K562 (cell line): ENCODE data around the gene KRTAP5-7. TPM values are rescaled to one million over a fixed set of nuclear protein-coding genes. Genes with fewer than 3 reads are reported as not detected.
A peak's percentile ranks its signal among the peaks of the same experiment; 100 is the strongest.

Source experiments
- ATAC-seq: fragments of 200-7000 bp; cut with Tn5 transposase; 3 replicates; pipeline ENCODE4 v1.9.1; 2020; ENCODE audit warnings: moderate library complexity
- BruUV-seq: library from RNA; stranded (reverse); fragments of 400-500 nt; replicated peaks from 2 replicates; lab custom pipeline; 2021; lab: Mats Ljungman, UMichigan
- CTCF ChIA-PET: fragments of 300-600 bp; formaldehyde crosslinking; extraction: SDS; loops from one replicate; lab custom pipeline; 2021; ENCODE audit warnings: low intra/inter-chr PET ratio; lab: Yijun Ruan, JAX
- POLR2A ChIA-PET: fragments of 300-600, 350-650 bp; sonication (Branson Sonifier 250); formaldehyde crosslinking; extraction: SDS; loops from one replicate; lab custom pipeline; 2021; ENCODE audit warnings: antibody characterized with exemption, inconsistent platforms; lab: Yijun Ruan, JAX
- DNase-seq, 4 experiments: peaks; one replicate each; pipeline versions ENCODE4 v3.0.0 to v3.0.0-alpha.2; 2011 to 2018; ENCODE audit warnings: low spot score in 3 of 4, mixed read lengths in 3 of 4; ENCODE audit errors: extremely low read depth in 1 of 4
- FAIRE-seq: peaks from 2 replicates; lab custom pipeline; 2011; peaks lifted over from hg19 to GRCh38; lab: Jason Lieb, UNC
- H2AFZ ChIP-seq: 2 replicates; pipeline ENCODE4 v1.6.0; 2011; ENCODE audit warnings: low read depth, low read length, control low read depth, inconsistent platforms
- H3K27ac ChIP-seq: fragments of 200-600 bp; 3 replicates; pipeline ENCODE4 v1.8.0; 2011; ENCODE audit warnings: low read depth, mild to moderate bottlenecking, control low read depth, inconsistent platforms, low read length, moderate library complexity, mixed read lengths; ENCODE audit errors: extremely low read depth
- H3K27me3 ChIP-seq, 2 experiments: fragments of 300-600 bp in 1 of 2; 2 replicates in 1 of 2; 3 replicates in 1 of 2; pipeline versions ENCODE4 v1.6.0 to v1.8.0; 2011; ENCODE audit warnings: inconsistent platforms in 2 of 2, low read length in 2 of 2, mild to moderate bottlenecking in 1 of 2, mixed read lengths in 1 of 2, moderate library complexity in 1 of 2; ENCODE audit not compliant: control insufficient read depth in 2 of 2, insufficient read depth in 2 of 2
- H3K36me3 ChIP-seq: fragments of 300-600 bp; 3 replicates; pipeline ENCODE4 v1.8.0; 2011; ENCODE audit warnings: mild to moderate bottlenecking, low read length, inconsistent platforms; ENCODE audit not compliant: control insufficient read depth, insufficient read depth
- H3K4me1 ChIP-seq, 2 experiments: fragments of 200-600 bp in 1 of 2; replicated peaks in 1 of 2; 2 replicates in 1 of 2; 3 replicates in 1 of 2; pipeline versions ENCODE4 v1.5.1 to v1.8.0; 2011; ENCODE audit warnings: inconsistent platforms in 2 of 2, low read length in 2 of 2, mild to moderate bottlenecking in 1 of 2, mixed read lengths in 1 of 2, moderate library complexity in 1 of 2; ENCODE audit not compliant: control insufficient read depth in 2 of 2, insufficient read depth in 2 of 2
- H3K4me2 ChIP-seq: 2 replicates; pipeline ENCODE4 v1.6.1; 2011; ENCODE audit warnings: low read length, control low read depth, inconsistent platforms, mixed read lengths; ENCODE audit not compliant: insufficient read depth
- H3K4me3 ChIP-seq: fragments of 200-600 bp; sonication (generic), shearing (Covaris generic); 2 replicates; pipeline ENCODE4 v1.5.1; 2016; ENCODE audit warnings: control low read depth, inconsistent platforms
- H3K79me2 ChIP-seq: fragments of 200-600 bp; 3 replicates; pipeline ENCODE4 v1.8.0; 2011; ENCODE audit warnings: low read length, inconsistent platforms; ENCODE audit not compliant: control insufficient read depth, insufficient read depth
- H3K9ac ChIP-seq, 2 experiments: 2 replicates each; pipeline versions ENCODE4 v1.6.0 to v1.6.1; 2011; ENCODE audit warnings: low read depth in 2 of 2, low read length in 2 of 2, control low read depth in 1 of 2, inconsistent platforms in 1 of 2, mild to moderate bottlenecking in 1 of 2, mixed read lengths in 1 of 2; ENCODE audit not compliant: insufficient read depth in 1 of 2
- H3K9me1 ChIP-seq: one replicate; pipeline ENCODE4 v1.6.0; 2011; ENCODE audit warnings: inconsistent platforms, mild to moderate bottlenecking, low read length, moderate library complexity; ENCODE audit not compliant: control insufficient read depth, insufficient read depth
- H3K9me3 ChIP-seq: replicated peaks from 2 replicates; pipeline ENCODE4 v1.5.1; 2011; ENCODE audit warnings: low read depth, low read length, inconsistent platforms; ENCODE audit not compliant: control insufficient read depth, insufficient read depth
- H4K20me1 ChIP-seq: replicated peaks from 2 replicates; pipeline ENCODE4 v1.6.1; 2011; ENCODE audit warnings: low read length, inconsistent platforms, mixed read lengths; ENCODE audit not compliant: control insufficient read depth, insufficient read depth
- BHLHE40 ChIP-seq: IDR thresholded peaks from 2 replicates; pipeline ENCODE4 v1.6.1; 2011; ENCODE audit warnings: low read length, improper control_type of control experiment
- CGGBP1 ChIP-seq: fragments of 250-450 bp; sonication (Bioruptor Pico); IDR thresholded peaks from 2 replicates; pipeline ENCODE4 v1.9.0; 2021; ENCODE audit warnings: mild to moderate bottlenecking
- HDAC6 ChIP-seq: IDR thresholded peaks from 2 replicates; pipeline ENCODE4 v1.6.1; 2012; ENCODE audit warnings: low read depth, mild to moderate bottlenecking, control low read depth, inconsistent platforms, low read length, moderate library complexity
- JUND ChIP-seq, 2 experiments: IDR thresholded peaks; 2 replicates in 1 of 2; 3 replicates in 1 of 2; pipeline ENCODE4 v1.6.1; 2011; ENCODE audit warnings: borderline replicate concordance in 2 of 2, low read depth in 2 of 2, low read length in 2 of 2, improper control_type of control experiment in 1 of 2, missing biosample characterization in 1 of 2, missing genetic modification characterization in 1 of 2, missing genetic modification reagents in 1 of 2
- KAT2B ChIP-seq: IDR thresholded peaks from one replicate; pipeline ENCODE4 v1.6.1; 2012; ENCODE audit warnings: low read depth, mild to moderate bottlenecking, control low read depth, inconsistent platforms, low read length, moderate library complexity
- NEUROD1 ChIP-seq: fragments of 150-350 bp; IDR thresholded peaks from 2 replicates; pipeline ENCODE4 v1.6.1; 2014; ENCODE audit warnings: borderline replicate concordance, low read length, low read depth; ENCODE audit not compliant: partially characterized antibody
- SP2 ChIP-seq: IDR thresholded peaks from 2 replicates; pipeline ENCODE4 v1.6.1; 2011; ENCODE audit warnings: mild to moderate bottlenecking, low read depth, low read length, moderate library complexity; ENCODE audit not compliant: poor library complexity, severe bottlenecking; ENCODE audit errors: extremely low read depth
- TOE1 ChIP-seq, 2 experiments: fragments of 450-650 bp in 1 of 2; sonication (generic) in 1 of 2; formaldehyde crosslinking in 1 of 2; IDR thresholded peaks; 2 replicates each; pipeline versions ENCODE4 v1.7.1 to v1.8.0; 2016 to 2022; ENCODE audit warnings: borderline replicate concordance in 2 of 2, mild to moderate bottlenecking in 2 of 2, antibody characterized with exemption in 1 of 2, inconsistent platforms in 1 of 2, low read depth in 1 of 2, missing genetic modification reagents in 1 of 2, moderate library complexity in 1 of 2
- ZBTB11 ChIP-seq, 3 experiments: fragments of 200-800 bp in 1 of 3; fragments of 250-450 bp in 1 of 3; fragments of 450-650 bp in 1 of 3; sonication (Bioruptor Pico) in 1 of 3; sonication (Bioruptor generic) in 1 of 3; formaldehyde crosslinking in 1 of 3; IDR thresholded peaks; 2 replicates each; pipeline versions ENCODE4 v1.6.1 to v1.8.0; 2016 to 2022; ENCODE audit warnings: mild to moderate bottlenecking in 2 of 3, missing genetic modification characterization in 2 of 3, missing compliant biosample characterization in 1 of 3, moderate library complexity in 1 of 3
- ZNF583 ChIP-seq: fragments of 250-450 bp; sonication (Bioruptor Pico); IDR thresholded peaks from 2 replicates; pipeline ENCODE4 v1.4.0; 2020
- WGBS: fragments of 100-300 bp; shearing (Covaris generic); methylation state at CpG from one replicate; pipeline ENCODE4 v1.1.6; 2016; ENCODE audit warnings: low coverage, mixed read lengths; ENCODE audit not compliant: insufficient coverage; ENCODE audit errors: missing lambda C conversion rate; 5-methylcytosine and 5-hydroxymethylcytosine counted together
- in situ Hi-C: fragments of 300-500 bp; cut with MboI; formaldehyde crosslinking; loops from 4 replicates; pipeline ENCODE4 v1.15.0; 2018; ENCODE audit warnings: inconsistent platforms, mixed read lengths
- intact Hi-C: fragments of 100-400 bp; cut with micrococcal nuclease; formaldehyde crosslinking; loops from 2 replicates; pipeline ENCODE4 v1.14.2; 2022
- polyA plus RNA-seq, 8 experiments: library from polyadenylated mRNA; depleted of rRNA in 4 of 8; stranded (reverse) in 5 of 8; unstranded in 3 of 8; fragments of >200 nt; fragmentation: Nextera tagmentation in 2 of 8; fragmentation: Illumina TruSeq in 1 of 8; extraction: Ambion mirVana in 2 of 8; extraction: Trizol in 1 of 8; gene quantifications; 2 replicates each; pipeline versions ENCODE4 v1.2.1 to v1.2.3, GENCODE V29; 2011 to 2014; ENCODE audit warnings: inconsistent platforms in 1 of 8, missing spikeins in 1 of 8
- total RNA-seq, 7 experiments: library from RNA; depleted of rRNA in 6 of 7; stranded (reverse); fragments of >200 nt in 6 of 7; fragmentation: Illumina TruSeq in 2 of 7; extraction: Trizol in 2 of 7; gene quantifications; 2 replicates each; pipeline versions ENCODE4 v1.2.1 to v1.2.3, GENCODE V29; 2011 to 2021; ENCODE audit warnings: low replicate concordance in 1 of 7
- TF ChIP-seq, protein P1 (sequence below): sonication (generic); formaldehyde crosslinking; IDR thresholded peaks from 2 replicates; pipeline ENCODE4 v1.8.0; 2022; ENCODE audit warnings: mild to moderate bottlenecking, missing genetic modification reagents

KRTAP5-7 gene
- total and polyA plus RNA-seq, 9 of the 15 experiments (the other 6 are each of a cell fraction or from before 2014, with no cell fraction given), result not detected

GRCh38 chr11:71530602-71531001 is 3.5 kb downstream of the KRTAP5-7 start:
- peaks cover 6 to 14% of the 10 kb centered on the region in 2 experiments; a peak in 3 of 5 replicates for H3K27me3 ChIP-seq
- POLR2A ChIA-PET, result no interaction called here

More at GRCh38 chr11:71530602-71531001, 3.5 kb downstream of the KRTAP5-7 start:
- Histone ChIP-seq H3K79me2 (no peaks in the 10 kb centered on the region), H3K4me3 (no peak overlapping the region), H3K36me3 (no peaks in the 10 kb centered on the region), H3K9me1 (no peaks in the 10 kb centered on the region), H2AFZ (0 out of 2 replicates have a peak overlapping the region, but pooled peaks have one; percentile 8), H3K9ac (no peak overlapping the region), H3K9me3 (no peaks in the 10 kb centered on the region), H3K4me2 (no peak overlapping the region), H3K27ac (no peak overlapping the region), H3K4me1 (peaks cover 8 to 13% of the 10 kb centered on the region in 2 experiments; a peak in 3 of 5 replicates), H4K20me1 (no peaks in the 10 kb centered on the region)
- ATAC-seq, result peak; percentile 41; the same call in 2 of the 3 replicates
- no TSS peak for BruUV-seq
- DNase-seq, result no peak
- intact Hi-C loops (loop anchor here (10.0 kb wide), 1 partner anchor 86 kb away; the partner anchor contains the start of gene DHCR7), in situ Hi-C loops (no loop called here)
- CTCF ChIA-PET, result no interaction called here
- TF ChIP-seq ZBTB11 (CRISPR knock-in tag; IDR thresholded peaks at IDR 0.05), result no peak
- no peak for TF ChIP-seq NEUROD1
- no peak for TF ChIP-seq JUND (IDR thresholded peaks at IDR 0.05; ENCODE audit: borderline replicate concordance, low read depth, low read length)
- TF ChIP-seq JUND (tag; IDR thresholded peaks at IDR 0.05; ENCODE audit: borderline replicate concordance, low read depth, low read length), result no peak
- TF ChIP-seq, protein P1, sequence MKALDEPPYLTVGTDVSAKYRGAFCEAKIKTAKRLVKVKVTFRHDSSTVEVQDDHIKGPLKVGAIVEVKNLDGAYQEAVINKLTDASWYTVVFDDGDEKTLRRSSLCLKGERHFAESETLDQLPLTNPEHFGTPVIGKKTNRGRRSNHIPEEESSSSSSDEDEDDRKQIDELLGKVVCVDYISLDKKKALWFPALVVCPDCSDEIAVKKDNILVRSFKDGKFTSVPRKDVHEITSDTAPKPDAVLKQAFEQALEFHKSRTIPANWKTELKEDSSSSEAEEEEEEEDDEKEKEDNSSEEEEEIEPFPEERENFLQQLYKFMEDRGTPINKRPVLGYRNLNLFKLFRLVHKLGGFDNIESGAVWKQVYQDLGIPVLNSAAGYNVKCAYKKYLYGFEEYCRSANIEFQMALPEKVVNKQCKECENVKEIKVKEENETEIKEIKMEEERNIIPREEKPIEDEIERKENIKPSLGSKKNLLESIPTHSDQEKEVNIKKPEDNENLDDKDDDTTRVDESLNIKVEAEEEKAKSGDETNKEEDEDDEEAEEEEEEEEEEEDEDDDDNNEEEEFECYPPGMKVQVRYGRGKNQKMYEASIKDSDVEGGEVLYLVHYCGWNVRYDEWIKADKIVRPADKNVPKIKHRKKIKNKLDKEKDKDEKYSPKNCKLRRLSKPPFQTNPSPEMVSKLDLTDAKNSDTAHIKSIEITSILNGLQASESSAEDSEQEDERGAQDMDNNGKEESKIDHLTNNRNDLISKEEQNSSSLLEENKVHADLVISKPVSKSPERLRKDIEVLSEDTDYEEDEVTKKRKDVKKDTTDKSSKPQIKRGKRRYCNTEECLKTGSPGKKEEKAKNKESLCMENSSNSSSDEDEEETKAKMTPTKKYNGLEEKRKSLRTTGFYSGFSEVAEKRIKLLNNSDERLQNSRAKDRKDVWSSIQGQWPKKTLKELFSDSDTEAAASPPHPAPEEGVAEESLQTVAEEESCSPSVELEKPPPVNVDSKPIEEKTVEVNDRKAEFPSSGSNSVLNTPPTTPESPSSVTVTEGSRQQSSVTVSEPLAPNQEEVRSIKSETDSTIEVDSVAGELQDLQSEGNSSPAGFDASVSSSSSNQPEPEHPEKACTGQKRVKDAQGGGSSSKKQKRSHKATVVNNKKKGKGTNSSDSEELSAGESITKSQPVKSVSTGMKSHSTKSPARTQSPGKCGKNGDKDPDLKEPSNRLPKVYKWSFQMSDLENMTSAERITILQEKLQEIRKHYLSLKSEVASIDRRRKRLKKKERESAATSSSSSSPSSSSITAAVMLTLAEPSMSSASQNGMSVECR (CRISPR knock-in tag), result no peak
- TF ChIP-seq CGGBP1 (CRISPR knock-in tag), result no peak
- TF ChIP-seq ZNF583 (CRISPR knock-in tag), result no peak
- no peak for TF ChIP-seq TOE1 (IDR thresholded peaks at IDR 0.05; ENCODE audit: borderline replicate concordance)
- TF ChIP-seq TOE1 (CRISPR knock-in tag; IDR thresholded peaks at IDR 0.05; ENCODE audit: borderline replicate concordance, low read depth), result no peak
- TF ChIP-seq KAT2B, result no peak
- TF ChIP-seq HDAC6, result no peak
- no peak for TF ChIP-seq SP2
- no peak for TF ChIP-seq BHLHE40
- no peak for FAIRE-seq
- 39% methylated on average over 10 of the region's 11 CpGs for WGBS
